ENCODE results near the gene POU3F2. TPM values are rescaled to one million over a fixed set of nuclear protein-coding genes. Genes with fewer than 3 reads are reported as not detected.

Gene POU3F2
- polyA plus RNA-seq, 1 experiment = not detected

DNA sequence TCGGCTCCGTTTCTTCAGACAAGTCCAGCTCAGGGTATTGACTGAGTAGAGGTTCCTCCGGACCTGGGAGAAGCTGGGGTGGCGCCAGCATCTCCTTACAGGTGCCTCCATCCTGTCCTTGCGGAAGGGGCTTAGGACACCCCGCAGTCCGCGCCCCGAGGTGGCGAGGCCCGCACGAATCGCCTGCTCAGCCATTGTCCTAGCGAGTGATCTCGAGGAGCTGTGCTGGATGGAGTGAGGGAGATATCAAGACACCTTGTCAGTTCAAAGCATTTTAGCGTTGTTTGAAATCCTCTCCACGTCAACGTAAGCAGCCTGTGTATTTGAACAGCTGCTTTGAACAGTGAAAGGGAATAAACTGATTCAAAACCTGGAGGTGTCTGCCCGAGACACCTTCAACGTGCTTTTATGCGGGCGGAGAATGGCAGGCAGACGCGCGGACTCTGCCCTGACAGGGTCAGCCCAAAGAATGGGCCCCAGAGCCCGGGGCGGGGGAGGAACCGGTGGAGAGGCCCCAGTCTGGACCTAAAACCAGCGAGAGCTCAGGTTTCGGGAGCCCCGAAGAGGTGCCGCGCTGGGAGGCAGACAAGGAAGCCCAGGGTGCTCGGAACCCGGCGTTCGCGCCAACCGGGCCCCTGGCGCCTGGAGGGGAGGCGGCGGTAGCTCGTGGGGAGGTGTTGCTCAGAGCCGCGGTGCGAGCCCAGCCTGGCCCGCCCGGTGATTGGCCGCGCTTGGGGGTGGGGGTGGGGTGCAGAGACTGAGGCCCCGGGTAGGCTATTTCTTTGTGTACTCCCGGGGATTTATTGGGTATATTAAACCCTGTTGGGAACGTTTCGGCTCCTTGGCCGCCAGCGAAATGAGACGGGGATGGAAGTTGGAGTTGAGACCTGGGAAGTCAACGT is 3.1 kb upstream of the POU3F2 start:
- H3K27me3 ChIP-seq (ENCODE audit: control insufficient read depth, insufficient read depth, low read length) = peaks cover 46% of the 10 kb centered on the region
- TF ChIP-seq, protein P1, sequence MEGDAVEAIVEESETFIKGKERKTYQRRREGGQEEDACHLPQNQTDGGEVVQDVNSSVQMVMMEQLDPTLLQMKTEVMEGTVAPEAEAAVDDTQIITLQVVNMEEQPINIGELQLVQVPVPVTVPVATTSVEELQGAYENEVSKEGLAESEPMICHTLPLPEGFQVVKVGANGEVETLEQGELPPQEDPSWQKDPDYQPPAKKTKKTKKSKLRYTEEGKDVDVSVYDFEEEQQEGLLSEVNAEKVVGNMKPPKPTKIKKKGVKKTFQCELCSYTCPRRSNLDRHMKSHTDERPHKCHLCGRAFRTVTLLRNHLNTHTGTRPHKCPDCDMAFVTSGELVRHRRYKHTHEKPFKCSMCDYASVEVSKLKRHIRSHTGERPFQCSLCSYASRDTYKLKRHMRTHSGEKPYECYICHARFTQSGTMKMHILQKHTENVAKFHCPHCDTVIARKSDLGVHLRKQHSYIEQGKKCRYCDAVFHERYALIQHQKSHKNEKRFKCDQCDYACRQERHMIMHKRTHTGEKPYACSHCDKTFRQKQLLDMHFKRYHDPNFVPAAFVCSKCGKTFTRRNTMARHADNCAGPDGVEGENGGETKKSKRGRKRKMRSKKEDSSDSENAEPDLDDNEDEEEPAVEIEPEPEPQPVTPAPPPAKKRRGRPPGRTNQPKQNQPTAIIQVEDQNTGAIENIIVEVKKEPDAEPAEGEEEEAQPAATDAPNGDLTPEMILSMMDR (IDR thresholded peaks at IDR 0.05; ENCODE audit: insufficient read depth, low read depth, low read length) = no peak
- no peaks in the 10 kb centered on the region for H3K36me3 ChIP-seq (ENCODE audit: control insufficient read depth, insufficient read depth, low read length)
- POLR2A ChIA-PET = no interaction called here
- no peak for DNase-seq (ENCODE audit: low read depth)
- H3K4me3 ChIP-seq (ENCODE audit: low read depth, low read length) = no peak overlapping the region
- CTCF ChIA-PET = interaction anchor here (1.3 kb wide), 1 partner anchor 288 kb away, joined by 4 read pairs; no protein-coding TSS in a partner anchor

DNA sequence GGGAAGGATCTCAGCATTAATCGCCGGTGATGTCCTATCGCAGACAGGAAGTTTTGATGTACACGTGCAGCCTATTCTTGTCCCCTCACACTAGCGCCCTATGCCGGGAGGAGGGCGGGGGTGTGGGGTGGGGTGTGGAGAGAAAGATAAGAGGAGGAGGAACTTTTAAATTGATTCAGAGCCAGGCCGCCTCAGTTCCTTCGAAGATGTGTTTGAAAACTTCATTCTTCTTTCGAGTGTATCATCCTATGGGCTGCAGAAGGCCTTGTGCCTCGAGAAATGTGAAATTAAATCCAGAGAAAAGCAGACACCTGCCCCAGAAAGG is 2.5 kb upstream of the POU3F2 start:
- no peak for DNase-seq (ENCODE audit: low read depth)
- TF ChIP-seq, protein P1 (IDR thresholded peaks at IDR 0.05; ENCODE audit: insufficient read depth, low read depth, low read length) = no peak
- CTCF ChIA-PET = no interaction called here
- POLR2A ChIA-PET = no interaction called here
- Histone ChIP-seq H3K4me3 (ENCODE audit: low read depth, low read length) (no peak overlapping the region), H3K27me3 (ENCODE audit: control insufficient read depth, insufficient read depth, low read length) (peaks cover 49% of the 10 kb centered on the region), H3K36me3 (ENCODE audit: control insufficient read depth, insufficient read depth, low read length) (no peaks in the 10 kb centered on the region)

DNA sequence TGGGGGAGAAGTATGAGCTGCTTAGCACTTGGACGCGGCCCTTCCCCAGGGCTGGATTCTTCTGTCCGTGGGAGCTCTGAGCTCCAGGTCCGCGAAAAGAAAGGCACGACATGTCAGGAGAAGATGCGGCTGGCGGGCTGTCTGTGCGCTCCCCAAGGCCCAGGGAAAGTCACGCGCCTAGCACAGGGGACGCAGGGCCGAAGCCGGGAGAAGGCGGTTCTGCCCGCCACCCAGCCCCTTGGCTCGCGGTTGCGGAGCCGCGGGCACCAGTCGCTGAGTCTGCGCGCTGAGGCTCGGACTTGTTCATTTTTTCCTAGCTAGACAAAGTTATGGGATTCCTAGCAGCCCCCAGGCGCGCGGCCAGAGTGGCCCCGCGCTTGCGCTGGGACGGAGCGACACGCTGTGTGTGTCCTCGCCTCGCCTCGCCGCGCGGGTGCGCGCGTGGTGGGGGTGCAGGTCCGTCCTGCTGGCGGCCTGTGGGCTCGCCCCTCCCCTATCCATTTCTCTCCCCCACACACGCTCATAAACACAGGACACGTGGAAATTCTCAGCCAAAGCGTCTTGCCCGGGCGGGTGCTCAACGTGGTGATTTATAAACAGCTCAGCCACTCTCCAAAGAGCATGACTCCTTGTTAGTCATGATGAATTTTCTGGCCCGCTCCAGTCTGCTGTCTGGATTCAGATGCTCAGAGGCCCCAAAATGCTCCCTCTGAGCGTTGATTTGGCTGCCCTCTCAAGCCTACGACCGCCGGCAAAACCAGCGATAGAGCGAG is 1.9 kb upstream of the POU3F2 start:
- Histone ChIP-seq H3K4me3 (ENCODE audit: low read depth, low read length) (peak overlapping the region; percentile 23), H3K27me3 (ENCODE audit: control insufficient read depth, insufficient read depth, low read length) (peaks cover 50% of the 10 kb centered on the region), H3K36me3 (ENCODE audit: control insufficient read depth, insufficient read depth, low read length) (no peaks in the 10 kb centered on the region)
- ChIA-PET POLR2A (no interaction called here), CTCF (no interaction called here)
- peak; percentile 11 for DNase-seq (ENCODE audit: low read depth)
- TF ChIP-seq, protein P1 (IDR thresholded peaks at IDR 0.05; ENCODE audit: insufficient read depth, low read depth, low read length) = no peak

DNA sequence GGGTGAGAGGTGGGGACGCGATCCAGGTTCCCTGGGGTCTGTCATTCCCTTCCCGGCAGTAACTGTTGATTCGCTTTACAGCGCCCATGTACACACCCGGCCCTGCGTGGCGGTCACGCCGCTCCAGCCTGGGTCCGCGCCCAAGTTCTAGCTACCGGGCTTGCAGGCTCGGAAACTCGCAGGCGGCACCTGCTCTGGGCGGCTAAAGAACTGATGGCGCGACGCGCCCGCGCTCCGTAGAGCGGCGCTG is 1.4 kb upstream of the POU3F2 start:
- ChIA-PET POLR2A (no interaction called here), CTCF (no interaction called here)
- TF ChIP-seq, protein P1 (IDR thresholded peaks at IDR 0.05; ENCODE audit: insufficient read depth, low read depth, low read length) = no peak
- H3K4me3 ChIP-seq (ENCODE audit: low read depth, low read length) = peak overlapping the region; percentile 46
- no peaks in the 10 kb centered on the region for H3K36me3 ChIP-seq (ENCODE audit: control insufficient read depth, insufficient read depth, low read length)
- H3K27me3 ChIP-seq (ENCODE audit: control insufficient read depth, insufficient read depth, low read length) = peaks cover 47% of the 10 kb centered on the region
- no peak for DNase-seq (ENCODE audit: low read depth)

DNA sequence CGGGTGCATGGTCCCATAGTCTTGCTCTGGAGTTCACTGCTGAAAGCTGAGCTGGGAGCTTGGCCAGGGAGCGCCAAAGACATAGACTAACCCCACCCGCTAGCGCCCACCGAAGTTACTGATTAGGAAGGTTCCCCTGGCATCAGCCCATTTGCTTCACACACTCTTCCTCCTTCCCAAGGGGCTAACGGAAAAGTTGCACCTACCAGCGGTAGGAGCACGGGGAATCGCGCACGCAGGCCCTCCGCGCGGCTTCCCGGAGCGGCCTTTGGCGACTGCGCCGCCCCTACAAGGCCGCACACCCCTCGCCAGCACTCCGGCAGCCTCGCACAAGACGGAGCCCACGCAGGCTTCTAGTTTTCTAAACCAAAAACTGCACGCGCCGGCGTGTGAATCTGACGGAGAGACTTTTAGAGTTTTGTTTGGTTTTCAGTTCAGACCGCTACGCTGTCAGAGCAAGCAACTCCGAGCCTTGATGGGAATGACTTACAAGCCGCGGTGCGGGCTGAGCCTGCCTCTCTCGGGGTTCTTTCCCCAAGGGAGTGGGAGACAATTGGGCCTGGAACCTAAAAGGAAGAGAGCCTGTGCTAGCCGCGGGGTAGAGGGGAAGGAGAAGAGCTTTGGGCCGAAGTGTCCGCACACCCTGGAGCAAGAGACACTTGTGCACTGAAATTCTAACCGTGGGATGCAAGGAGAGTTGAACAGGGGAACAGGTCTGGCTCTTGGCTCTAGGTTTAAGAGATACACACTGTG is 891 bp upstream of the POU3F2 start:
- no peak for DNase-seq (ENCODE audit: low read depth)
- H3K27me3 ChIP-seq (ENCODE audit: control insufficient read depth, insufficient read depth, low read length) = peaks cover 48% of the 10 kb centered on the region

More for the DNA sequence above, 891 bp upstream of the POU3F2 start:
- ChIA-PET POLR2A (no interaction called here), CTCF (no interaction called here)
- Histone ChIP-seq H3K4me3 (ENCODE audit: low read depth, low read length) (peak overlapping the region; percentile 46), H3K36me3 (ENCODE audit: control insufficient read depth, insufficient read depth, low read length) (no peaks in the 10 kb centered on the region)
- TF ChIP-seq, protein P1 (IDR thresholded peaks at IDR 0.05; ENCODE audit: insufficient read depth, low read depth, low read length) = no peak

Data from BJ (cell line).